DMS153 treated with DMSO at 0.1 percent for 48 hours (cell line): ENCODE data around the gene ABCD1.

ENCODE experiments used
- DNase-seq: peaks from one replicate; lab custom pipeline; 2025; ENCODE audit not compliant: unreplicated experiment; lab: John Stamatoyannopoulos, UW

Gene ABCD1

DNA sequence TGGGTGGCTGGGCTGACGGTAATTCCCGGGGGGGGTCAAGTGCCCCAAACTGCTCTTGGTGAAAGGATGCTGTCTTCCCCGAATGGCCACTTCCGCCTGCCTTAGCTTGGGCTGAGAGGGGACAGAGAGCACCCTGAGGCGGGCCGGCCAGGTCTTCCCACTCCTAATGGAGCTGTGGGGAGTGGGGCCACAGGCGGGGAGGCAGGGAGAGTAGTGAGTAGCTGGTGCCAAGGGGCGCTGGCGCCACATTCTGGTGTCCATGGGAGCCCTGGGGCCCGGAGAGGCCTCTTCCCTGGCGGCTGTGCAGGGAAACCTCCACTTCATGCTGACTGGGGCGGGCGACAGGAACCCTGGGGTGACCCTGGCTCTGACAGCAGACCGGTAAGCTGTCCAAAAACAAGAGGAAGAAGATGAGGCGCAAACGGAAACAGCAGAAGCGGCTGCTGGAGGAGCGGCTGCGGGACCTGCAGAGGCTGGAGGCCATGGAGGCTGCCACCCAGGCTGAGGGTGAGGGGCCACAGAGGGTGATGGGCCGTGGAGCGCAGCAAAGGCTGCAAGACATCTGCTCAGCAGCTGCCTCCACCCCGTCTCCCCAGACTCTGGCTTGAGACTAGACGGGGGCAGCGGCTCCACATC is 58.8 kb downstream of the ABCD1 start:
- no peak for DNase-seq

DNA sequence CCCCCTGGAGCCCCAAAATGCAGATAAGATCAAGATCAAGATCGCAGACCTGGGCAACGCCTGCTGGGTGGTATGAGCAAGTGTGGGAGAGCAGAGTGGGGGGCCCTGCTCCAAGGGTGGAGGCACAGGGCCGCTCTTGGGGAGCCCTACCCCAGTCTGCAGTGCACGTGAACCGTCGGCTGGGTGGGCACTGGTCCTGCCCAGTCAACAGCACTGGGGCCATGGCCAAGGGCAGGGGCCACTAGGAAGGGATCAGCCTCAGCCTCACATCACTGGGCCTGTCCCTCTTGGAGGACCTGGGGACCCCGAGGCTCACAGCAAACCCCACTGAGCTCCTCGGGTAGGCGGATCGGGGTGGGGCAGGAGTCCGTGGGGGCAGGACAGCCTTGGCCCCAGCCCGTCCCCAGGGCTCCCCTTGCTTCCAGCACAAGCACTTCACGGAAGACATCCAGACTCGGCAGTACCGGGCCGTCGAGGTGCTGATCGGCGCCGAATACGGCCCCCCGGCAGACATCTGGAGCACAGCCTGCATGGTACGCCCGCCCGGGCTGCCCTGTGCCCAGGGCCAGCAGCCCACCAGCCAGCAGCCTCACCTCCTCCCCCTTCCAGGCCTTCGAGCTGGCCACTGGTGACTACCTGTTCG is 59.8 kb downstream of the ABCD1 start:
- DNase-seq: no peak

DNA sequence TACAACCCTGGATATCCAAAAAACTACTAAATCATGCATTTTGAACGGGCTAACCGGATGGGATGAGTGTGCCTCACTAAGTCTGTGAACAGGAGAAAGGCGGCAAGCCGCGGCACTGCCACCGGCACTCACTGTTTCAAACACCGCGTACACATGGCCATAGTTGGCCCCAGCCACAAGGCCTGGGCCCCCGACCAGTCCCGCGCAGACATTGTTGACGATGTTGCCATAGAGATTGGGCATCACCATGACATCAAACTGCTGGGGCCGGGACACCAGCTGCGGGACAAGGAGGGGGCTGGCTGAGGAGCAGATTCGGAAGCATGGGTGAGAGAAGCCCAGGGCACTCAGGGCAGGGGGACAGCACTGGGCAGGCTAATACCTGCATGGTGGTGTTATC is 62.0 kb downstream of the ABCD1 start:
- DNase-seq: no peak

DNA sequence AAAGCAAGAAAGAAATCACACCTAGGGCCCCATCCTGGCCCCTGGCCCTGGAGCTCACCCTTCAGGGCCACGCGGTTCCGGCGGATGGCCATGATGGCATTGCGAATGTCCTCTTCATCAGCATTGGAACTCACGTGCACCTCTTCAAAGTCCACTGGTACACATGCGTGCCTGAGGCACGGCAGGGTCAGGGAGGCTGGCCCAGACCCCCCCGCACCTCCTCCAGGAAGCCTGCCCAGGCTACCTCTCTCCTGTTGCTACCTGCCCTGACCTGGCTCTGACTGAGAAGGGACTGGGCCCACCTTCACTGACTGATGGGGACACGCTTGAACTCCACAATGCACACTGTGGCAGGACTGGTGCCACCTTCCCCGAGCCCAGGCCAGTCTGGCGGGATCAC is 65.0 kb downstream of the ABCD1 start:
- no peak for DNase-seq

DNA sequence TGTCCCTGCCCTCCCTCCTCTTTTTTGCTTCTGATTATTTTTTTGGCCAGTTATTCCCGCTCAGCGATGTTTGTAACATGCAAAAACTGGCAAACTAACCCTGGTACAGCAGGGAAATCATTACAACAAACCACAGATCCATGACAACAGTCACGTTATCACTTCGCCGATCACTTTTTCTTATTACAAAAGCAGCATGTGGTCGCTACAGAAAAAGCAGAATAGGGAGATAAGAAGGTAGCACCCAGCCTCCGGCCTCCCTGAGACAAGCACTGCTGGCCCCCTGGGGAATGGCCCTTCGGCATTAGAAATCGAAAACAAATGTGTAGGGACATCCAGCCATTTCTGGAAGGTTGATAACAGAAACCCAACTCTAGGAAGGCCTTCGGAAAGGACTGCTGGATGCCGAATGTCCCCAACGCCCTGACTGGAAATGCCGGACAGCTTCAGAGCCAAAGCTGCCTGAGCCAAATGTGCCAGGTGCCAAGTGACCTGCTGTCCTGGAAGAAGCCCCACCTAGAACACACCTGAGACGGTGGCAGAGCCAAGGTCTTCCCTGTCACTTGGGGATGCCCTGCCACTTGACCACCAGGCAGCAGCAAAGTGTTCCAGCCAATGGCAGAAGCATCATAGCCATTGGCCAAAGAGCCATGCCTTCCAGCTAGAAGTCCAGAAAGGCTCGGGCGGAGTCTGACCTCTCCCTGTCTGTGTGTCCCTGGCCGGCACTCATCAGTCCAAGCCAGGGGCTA is 66.6 kb downstream of the ABCD1 start:
- DNase-seq: no peak

DNA sequence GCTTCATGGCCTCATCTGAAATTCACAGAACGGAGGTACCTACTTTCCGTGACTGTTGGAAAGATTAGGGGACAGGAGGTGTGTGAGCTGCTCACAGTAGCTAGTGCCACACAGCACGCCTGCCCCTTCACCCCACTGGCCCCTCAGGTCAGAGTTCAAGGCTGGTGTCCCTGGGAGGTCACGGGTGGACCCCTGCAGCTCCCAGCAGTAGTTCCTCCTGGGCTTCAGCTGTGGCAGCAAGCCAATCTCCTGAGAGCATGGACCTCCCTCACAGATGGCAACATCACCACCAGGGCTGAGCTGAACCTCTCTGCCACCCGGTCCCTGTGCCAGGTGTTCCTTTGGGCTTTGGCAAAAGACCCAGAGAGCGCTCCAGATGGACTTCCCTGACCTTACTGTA is 67.7 kb downstream of the ABCD1 start:
- DNase-seq: no peak

DNA sequence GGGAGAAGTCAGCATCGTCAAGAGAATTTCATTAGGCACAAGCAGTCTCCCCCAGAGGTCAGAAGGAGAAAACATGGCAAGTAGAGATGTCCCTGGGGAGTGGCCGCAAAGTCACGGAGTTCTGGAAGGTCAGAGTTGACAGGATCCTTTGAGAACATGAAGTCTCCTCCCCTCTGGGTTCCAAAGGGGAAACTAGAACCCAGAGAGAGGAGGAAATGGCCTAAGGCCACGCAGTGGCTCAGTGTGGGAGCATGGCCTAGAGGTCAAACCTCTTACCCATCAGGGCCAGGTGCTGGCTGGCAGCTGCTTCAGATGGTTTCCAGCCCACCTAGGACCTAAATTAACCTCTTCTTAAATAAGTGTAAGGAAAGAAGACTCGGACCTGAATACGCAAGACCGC is 68.6 kb downstream of the ABCD1 start:
- DNase-seq: no peak
